Middle frontal gyrus (tissue), 1 donor: ENCODE data around the gene CACFD1.

Experiments
- DNase-seq: peaks from one replicate; pipeline ENCODE4 v3.0.0-alpha.2; 2015; ENCODE audit warnings: low spot score; ENCODE audit errors: extremely low spot score

Gene CACFD1

DNA sequence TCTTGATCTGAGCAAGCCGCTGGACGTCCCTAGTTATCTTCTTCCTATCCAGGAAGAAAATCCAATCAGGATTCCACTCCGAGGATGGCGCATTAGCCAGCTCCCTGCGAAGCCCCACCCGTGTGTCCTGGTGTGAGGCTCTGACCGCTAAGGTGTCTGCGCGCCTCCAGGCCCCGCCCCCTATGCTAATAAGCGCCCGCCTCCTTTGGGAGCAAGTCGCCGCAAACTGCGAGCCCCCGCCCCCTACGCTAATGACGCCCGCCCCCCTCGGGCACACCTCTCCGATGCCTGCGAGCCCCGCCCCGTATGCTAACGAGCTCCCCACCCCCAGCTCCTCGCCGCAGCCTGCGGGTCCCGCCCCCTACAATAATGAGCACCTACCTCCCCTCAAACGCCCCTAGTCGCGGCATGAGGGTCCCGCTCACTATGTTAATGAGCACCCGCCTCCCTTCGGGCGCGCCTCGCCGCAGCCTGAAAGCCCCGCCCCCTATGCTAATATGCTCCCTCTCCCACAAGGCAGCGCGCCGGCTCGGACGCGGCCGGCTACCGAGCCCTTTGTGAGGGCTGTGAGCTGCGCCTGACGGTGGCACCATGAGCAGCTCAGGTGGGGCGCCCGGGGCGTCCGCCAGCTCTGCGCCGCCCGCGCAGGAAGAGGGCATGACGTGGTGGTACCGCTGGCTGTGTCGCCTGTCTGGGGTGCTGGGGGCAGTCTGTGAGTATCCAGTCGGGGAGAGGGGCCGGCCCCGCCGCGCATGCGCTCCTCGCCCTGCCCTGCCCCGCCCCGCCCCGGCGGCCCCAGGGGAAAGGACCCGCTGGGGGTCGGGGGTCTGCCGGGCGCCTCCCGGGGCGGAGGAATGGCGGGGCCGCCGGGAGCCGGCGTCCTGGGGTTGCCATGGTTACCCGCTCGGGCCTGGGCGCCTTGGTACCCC lies at the start of gene CACFD1:
Gene CACFD1 (plus strand): TSS at position 503 of the 929 bp plus-strand sequence. CDS start 89 bp downstream, at position 592.
- DNase-seq: peak; percentile 83

DNA sequence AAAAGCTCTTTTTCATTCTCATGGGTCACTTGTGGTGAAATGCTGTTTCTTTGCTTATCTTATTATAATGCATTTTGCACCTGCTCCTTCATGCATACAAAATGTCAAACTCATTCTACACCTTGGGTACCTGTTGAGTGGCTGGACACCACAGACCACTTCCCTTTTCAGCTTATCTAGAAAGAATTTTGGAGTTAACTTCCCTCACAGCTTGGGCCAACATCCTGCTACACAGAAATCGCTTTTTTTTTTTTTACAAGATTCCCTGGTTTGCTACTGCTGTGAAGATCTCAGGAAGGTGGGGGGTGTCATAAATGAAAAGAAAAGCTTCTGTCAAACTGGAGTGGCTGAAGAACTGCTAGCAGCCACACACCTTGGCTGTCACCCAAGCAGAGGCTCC lies 44.6 kb upstream of the CACFD1 start:
- DNase-seq: no peak

DNA sequence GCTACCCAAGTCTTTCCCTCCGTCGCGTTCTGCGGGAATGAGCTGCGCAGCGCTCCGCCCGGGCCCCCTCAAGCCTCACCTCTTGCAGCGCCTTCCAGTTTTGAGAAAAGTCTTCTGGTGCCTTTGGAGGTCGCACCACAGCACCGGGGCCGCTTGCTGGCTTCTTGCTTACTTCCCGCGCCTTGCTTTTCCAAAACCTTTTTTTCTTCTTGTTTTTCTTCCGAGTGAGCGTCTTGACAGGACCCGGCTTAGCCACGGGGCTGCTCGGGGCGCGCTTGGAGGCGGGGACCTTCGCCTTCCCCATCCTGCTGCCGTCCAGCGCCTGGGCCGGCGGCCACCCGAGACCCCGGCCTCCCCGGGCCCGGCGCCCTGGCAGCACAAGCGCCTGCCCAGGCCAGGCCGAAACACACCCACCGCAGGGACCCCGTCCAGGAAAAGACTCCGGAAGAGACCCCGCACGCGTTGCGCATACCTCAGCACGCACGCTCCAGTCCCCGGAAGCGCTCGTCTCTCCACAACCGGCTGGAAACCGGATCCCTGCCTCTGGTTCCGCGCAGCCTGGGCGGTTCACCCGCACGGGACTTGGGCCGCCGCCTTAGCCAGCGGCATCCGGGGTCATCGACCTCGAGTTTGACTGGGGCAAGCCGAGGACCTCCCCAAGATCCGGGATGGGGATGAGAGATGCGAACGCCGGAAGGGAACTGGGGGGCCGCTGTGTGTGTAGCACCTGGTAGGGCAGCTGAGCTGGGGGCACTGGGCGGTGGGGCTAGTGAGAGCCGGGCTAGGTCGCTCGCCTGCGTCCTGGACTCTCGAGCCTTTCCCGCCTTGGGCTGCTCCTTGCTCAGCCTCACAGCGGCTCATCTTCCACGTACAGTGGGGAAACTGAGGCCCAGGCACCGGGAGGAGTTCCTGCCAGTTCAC lies 42.0 kb upstream of the CACFD1 start, which contains the start of gene REXO4:
Gene REXO4 (minus strand): TSS at position 470 of the 921 bp plus-strand sequence. CDS start 166 bp downstream, at position 304.
- peak; percentile 15 for DNase-seq

DNA sequence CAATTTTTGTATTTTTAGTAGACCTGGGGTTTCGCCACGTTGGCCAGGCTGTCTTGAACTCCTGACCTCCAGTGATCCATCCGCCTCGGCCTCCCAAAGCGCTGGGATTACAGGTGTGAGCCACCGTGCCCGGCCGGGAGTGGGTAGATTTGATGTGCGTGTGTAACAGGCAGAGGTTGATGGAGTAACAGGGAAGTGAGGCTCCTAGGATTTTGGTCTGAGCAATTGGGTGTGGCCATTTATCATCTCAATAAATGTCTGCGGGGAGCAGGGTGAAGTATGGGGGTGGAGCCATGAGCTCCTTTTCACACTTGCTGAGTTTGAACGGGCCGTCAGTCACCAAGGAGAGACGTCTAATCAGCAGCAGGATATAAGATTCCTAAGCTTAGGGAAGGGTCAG lies 40.8 kb upstream of the CACFD1 start:
- no peak for DNase-seq

DNA sequence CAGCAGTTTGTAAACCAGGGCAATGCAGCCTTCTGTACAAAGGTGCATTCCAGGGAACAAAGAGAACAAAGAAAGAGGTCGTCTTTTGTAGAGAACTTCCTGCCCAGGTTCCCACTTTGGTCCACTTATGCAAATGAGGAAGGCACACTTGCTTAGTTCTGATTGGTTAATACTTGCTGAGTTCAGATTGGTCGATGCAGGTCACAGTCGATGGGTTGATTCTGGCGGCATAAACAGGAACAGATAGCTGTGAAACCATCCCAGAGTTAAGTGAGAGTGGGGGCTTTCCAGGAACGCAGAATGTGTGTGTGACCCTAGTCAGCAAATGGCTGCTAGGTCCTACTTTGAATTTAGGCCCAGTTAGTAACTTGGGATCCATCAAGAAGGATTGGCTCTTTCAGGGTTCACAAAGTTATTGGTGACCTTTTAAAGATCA lies 39.4 kb upstream of the CACFD1 start:
- no peak for DNase-seq

DNA sequence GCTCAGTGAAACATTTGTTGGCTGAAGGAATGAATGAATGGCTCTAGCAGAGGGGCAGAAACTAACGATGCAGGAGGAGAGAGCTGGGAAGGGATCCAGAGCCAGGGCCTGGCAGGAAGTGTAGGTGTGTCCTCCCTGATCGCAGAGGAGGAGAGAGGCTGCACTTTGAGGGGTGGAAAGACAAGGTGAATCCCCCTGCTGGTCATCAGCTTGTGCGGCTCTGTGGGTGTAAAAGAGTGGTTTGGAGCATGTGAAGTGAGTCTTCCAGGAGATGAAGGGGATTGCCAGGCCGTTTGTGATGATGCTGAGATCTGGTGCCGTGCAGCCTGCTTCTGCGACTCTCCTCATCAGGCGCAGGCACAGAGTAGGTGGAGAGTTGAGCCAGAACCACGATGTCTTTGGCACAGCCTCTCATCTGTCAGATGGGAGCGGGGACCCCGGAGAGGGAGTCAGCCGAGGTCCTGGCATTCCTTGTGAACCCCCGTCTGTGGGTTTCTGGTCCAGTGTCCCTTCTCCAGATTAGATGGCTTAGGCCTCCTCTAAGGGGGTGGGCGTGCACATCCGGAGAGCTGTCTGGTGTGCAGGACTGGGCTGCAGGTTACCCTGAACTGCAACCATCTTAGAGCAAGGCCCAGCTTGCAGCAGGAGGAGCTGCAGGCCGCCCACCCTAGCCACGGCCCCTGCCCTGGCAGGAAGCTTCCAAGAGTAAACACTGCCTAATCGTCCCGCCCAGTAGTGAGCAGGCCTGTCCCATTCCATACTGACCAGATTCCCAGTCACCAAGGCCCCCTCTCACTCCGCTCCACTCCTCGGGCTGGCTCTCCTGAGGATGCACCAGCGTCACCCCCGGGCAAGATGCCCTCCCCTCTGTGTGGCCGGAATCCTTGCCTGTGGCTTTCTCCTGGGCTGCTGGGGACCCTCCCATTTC lies 37.9 kb upstream of the CACFD1 start, which contains the start of gene ADAMTS13:
Gene ADAMTS13 (plus strand): TSS at position 753 of the 928 bp plus-strand sequence. CDS start 77 bp downstream, at position 830.
- DNase-seq: no peak

DNA sequence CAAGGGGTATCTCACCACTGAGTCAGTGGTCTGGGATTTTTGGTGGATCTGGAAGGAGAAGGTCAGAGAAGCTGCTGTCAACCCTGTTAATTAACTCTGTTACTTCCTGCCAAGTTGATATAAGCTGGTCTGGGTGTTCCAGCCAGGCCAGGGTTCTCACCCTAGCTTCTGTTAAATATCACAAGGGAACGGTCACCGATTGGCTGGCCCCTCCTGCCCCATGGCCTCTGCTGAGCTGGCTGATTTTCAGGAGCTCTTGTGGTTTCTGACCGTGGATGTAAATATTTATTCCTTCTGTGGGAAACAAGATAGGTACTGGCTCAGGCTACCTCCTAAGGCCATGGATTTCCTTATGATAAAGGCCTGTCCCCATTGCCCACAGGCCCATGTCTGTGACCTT lies 36.6 kb upstream of the CACFD1 start:
- DNase-seq: no peak

DNA sequence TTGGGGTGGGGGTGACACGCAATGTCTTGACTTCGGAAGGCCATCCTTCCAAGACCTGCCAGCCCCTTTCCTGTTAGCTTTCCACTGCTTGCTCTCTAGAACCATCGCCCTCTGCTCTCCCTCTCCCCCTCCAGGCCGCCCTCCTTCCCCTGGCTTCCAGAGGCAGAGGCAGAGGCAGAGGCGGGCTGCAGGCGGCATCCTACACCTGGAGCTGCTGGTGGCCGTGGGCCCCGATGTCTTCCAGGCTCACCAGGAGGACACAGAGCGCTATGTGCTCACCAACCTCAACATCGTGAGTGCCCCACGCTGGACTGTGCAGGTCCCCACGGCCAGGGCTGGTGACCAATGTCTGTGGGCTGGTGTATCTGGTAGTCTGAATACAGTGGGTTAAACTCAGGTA lies 35.6 kb upstream of the CACFD1 start:
- no peak for DNase-seq

DNA sequence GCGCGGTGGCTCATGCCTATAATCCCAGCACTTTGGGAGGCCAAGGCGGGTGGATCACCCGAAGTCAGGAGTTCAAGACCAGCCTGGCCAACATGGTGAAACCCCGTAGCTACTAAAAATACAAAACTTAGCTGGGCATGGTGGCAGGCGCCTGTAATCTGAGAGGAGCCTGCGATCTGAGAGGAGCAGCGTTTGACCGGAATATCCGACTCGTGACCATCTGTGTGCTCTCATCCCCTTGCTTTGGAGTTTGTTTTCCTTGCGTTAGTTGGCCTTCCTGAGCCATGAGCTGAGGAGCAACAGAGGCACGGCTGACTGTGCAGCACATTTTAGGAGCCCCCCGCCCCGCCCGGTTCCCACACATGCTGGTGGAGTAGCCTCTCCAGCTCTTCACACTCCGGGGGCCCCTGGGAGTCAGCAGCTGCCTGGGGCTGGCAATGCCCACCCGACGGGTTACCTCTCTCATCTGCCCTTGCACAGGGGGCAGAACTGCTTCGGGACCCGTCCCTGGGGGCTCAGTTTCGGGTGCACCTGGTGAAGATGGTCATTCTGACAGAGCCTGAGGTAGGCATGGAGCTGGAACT lies 34.6 kb upstream of the CACFD1 start:
- DNase-seq: no peak

DNA sequence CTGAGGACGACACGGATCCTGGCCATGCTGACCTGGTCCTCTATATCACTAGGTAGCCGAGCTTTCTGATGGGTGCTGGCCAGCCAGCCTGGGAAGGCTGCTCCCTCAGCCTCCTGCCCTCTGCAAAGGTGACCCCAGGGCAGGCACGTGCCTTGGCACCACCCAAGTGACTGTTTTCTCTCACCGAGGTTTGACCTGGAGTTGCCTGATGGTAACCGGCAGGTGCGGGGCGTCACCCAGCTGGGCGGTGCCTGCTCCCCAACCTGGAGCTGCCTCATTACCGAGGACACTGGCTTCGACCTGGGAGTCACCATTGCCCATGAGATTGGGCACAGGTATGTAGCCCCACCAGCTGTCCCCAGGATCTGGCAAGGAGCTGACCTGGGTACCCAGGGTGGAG lies 33.8 kb upstream of the CACFD1 start:
- DNase-seq: no peak

DNA sequence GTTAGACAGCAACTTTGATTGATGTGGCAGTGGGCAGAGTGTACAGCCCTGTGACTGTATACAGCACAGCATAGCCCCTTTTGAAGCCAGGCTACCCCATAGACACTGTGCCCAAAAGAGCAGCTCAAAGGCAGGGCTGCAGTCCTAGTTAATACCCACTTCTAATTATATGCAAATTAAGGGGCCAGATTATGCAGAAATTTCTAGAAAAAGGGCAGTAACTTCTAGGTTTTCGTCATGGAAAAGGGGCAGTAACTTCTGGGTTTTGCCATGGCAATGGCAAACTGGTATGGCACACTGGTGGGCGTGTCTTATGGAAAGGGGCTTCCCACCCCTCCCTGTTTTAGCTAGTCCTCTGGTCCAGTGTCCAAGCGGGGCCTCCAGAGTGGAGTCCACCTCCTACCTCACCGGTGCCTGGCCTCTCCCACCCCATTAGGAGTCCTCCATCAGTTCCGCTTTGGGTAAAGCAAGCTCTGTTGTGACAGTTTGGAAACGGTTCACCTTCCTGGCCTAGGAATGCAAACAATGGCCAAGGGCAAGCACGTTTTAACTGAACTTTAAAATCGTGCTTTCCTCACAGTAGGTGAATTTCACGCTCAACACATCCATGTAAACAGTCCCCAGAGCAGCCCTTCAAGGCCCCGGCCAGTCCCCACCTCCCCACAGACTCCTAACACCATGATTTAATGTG lies 32.0 kb upstream of the CACFD1 start:
- no peak for DNase-seq

DNA sequence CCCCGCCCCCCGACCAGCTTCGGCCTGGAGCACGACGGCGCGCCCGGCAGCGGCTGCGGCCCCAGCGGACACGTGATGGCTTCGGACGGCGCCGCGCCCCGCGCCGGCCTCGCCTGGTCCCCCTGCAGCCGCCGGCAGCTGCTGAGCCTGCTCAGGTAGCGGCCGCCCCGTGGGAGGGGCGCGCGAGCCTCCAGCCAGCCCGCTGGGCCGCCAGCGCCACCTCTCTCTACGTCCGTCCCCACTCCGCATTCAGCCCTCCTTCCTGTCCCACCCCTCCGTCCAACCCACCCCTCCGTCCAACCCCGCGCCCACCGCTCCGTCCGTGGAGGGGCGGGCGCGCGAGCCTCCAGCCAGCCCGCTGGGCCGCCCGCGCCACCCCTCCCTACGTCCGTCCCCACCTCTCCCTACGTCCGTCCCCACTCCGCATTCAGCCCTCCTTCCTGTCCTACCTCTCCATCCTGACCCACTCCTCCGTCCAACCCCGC lies 31.1 kb upstream of the CACFD1 start:
- no peak for DNase-seq

DNA sequence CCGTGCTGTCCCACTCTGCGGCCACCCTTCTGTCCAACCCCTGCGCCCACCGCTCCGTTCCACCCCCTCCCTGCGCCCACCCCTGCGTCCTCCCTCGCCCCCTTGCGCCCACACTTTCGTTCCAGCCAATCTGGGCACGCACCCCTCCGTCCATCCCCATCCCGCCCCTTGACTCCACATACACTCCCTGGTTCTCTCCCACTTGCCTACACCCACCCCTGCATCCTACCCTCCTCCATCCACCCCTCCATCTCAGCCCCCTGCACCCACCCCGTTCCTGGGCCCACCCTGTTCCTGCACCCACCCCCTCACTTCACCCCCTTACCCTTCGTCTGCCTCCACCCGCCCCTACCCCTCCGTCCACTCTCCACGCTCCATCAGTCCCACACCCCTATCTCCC lies 30.6 kb upstream of the CACFD1 start:
- DNase-seq: no peak

DNA sequence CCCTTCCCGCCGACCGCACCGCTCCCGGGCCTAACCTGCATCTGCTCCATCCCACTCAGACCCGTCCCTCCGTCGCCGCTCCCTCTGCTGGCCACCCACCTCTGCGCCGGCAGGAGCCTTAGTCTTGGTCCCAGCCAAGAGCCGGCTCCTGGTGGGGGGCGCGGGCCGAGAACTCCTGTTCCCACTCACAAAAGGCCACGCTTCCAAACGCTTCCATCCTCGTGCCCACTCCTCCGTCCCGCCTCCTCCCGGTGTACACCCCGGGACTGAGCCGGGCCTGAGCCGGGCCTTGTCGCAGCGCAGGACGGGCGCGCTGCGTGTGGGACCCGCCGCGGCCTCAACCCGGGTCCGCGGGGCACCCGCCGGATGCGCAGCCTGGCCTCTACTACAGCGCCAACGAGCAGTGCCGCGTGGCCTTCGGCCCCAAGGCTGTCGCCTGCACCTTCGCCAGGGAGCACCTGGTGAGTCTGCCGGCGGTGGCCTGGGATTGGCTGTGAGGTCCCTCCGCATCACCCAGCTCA lies 30.1 kb upstream of the CACFD1 start:
- DNase-seq: no peak

DNA sequence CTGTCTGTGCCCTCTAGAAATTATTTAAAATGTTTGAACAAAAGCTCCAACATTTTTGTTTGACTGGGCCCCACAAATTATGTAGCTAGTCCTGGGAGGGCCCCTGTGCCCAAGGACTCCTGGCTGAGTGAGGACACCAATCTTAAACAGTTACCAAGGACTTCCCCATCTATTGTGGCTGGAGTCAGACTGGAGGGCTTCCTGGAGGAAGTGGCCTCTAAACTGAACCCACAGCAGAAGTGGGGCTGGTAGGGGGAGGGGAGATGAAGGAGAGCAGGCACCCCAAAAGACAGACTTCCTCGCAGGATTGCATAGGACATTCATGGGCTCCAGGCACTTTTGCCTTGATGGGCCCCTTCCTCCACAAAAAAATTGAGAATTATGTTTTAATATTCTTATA lies 29.5 kb upstream of the CACFD1 start:
- no peak for DNase-seq

DNA sequence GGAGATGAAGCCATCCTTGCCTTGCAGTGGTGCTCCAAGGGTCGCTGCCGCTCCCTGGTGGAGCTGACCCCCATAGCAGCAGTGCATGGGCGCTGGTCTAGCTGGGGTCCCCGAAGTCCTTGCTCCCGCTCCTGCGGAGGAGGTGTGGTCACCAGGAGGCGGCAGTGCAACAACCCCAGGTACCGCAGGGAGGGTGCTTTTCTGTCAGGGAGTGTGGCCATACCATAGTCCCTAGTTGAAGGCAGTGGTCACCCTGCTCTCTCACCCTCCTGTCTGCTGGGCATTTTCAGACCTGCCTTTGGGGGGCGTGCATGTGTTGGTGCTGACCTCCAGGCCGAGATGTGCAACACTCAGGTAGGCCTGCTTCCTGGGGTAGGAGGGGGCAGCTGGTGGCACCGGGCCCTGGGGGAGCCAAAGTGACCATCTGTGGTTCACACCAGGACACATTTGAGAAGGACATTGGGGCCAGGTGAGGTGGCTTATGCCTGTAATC lies 26.4 kb upstream of the CACFD1 start:
- no peak for DNase-seq

DNA sequence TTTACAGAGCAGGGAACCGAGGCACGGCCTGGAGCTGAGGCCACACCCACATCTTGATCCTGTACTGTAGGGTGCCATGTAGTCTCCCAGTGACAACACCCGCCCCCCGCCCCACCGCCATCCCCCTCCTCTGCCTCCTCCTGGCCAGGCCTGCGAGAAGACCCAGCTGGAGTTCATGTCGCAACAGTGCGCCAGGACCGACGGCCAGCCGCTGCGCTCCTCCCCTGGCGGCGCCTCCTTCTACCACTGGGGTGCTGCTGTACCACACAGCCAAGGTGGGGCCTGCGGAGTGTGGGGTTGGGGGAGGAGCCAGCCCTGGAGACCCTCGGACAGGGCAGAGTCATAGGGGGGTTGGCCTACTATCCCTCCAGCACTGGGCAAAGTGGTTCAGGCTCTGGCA lies 23.1 kb upstream of the CACFD1 start:
- DNase-seq: no peak

DNA sequence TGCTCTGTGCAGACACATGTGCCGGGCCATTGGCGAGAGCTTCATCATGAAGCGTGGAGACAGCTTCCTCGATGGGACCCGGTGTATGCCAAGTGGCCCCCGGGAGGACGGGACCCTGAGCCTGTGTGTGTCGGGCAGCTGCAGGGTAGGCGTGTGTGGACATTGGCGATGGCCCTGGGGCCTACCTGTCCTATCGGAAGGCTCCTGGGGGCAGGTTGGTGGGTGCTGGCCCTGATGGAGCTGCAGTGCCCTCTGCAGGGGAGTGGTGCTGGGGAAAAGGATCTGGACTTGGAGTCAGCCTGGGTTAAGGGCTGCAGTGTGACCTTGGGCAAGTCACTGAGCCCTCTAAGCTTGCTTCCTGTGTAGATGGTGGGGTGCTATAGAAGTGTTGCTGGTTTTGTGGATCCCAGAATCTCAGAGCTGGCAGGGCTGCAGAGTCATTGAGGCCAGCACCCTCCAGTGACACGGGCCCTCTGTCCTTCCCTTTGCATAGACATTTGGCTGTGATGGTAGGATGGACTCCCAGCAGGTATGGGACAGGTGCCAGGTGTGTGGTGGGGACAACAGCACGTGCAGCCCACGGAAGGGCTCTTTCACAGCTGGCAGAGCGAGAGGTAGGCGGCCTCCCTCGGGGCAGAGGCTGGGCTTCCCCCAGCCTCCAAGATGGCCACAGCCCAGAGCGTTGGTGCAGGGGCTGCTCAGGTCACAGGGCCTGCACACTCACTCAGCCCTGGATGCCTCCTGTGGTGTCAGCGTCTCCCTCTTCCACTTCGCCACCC lies 21.8 kb upstream of the CACFD1 start:
- no peak for DNase-seq
